Measurements from ENCODE around the gene WDR72.

WDR72 gene

GRCh38 chr15:53477981-53478766 lies 281.3 kb downstream of the WDR72 start:
- no peak for DNase-seq (ENCODE audit: low read depth in 1 of 2, low spot score in 1 of 2)
- no peak for TF ChIP-seq JUND (IDR thresholded peaks at IDR 0.05; ENCODE audit: low read depth)
- in situ Hi-C loops (cut with HindIII; ENCODE audit: low pct_unique_long_range_greater_than_20kb, low sequenced_read_pairs): no loop called here

GRCh38 chr15:53473886-53474285 lies 285.6 kb downstream of the WDR72 start:
- no peak for DNase-seq (ENCODE audit: low read depth in 1 of 2, low spot score in 1 of 2)
- in situ Hi-C loops (cut with HindIII; ENCODE audit: low pct_unique_long_range_greater_than_20kb, low sequenced_read_pairs): no loop called here
- no peak for TF ChIP-seq JUND (IDR thresholded peaks at IDR 0.05; ENCODE audit: low read depth)

DNA sequence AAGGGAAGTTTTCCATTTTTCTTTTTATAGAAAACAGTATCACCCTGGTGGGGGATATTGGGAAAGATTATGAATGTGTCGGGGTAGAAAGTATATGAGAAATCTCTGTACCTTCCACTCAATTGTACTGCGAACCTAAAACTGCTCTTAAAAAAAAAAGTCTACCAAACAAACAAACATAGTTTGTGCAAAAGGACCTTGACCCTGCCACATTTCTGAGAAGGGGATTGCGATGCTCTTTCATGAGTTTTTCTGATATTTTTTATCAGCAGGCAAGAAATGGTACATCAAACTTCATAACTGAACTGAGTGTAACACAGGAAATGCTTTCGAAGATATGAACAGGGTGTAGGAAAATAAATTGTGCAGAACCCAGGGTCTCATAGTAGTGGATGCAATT lies 286.0 kb downstream of the WDR72 start:
- no peak for TF ChIP-seq JUND (IDR thresholded peaks at IDR 0.05; ENCODE audit: low read depth)
- DNase-seq (ENCODE audit: low read depth in 1 of 2, low spot score in 1 of 2): no peak
- in situ Hi-C loops (cut with HindIII; ENCODE audit: low pct_unique_long_range_greater_than_20kb, low sequenced_read_pairs): no loop called here

DNA sequence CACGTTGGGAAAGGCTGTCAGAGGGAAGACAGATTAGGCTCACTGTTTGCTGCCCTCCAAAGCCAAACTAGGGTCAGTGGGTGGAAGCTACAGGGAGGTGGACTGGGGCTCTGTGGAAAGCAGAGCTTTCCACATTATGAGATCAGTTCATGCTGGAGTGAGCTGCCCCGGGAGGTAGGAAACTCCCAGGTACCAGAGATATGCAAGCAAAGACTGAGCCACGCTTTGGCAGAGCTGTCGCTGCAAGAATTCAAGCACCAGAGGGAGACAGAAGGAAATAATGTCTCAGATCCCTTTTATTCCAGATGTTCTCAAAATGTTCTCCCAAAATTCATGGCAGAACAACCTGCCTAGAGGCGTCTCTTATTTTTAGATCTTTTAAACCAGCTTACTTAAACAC lies 286.6 kb downstream of the WDR72 start:
- TF ChIP-seq JUND (IDR thresholded peaks at IDR 0.05; ENCODE audit: low read depth): no peak
- in situ Hi-C loops (cut with HindIII; ENCODE audit: low pct_unique_long_range_greater_than_20kb, low sequenced_read_pairs): no loop called here

GRCh38 chr15:53472210-53472609 lies 287.3 kb downstream of the WDR72 start:
- in situ Hi-C loops (cut with HindIII; ENCODE audit: low pct_unique_long_range_greater_than_20kb, low sequenced_read_pairs): no loop called here
- DNase-seq (ENCODE audit: low read depth in 1 of 2, low spot score in 1 of 2): no peak
- TF ChIP-seq JUND (IDR thresholded peaks at IDR 0.05; ENCODE audit: low read depth): no peak

More for the DNA sequence above, 286.6 kb downstream of the WDR72 start:
- DNase-seq (ENCODE audit: low read depth in 1 of 2, low spot score in 1 of 2): no peak

- in situ Hi-C loops (cut with HindIII; ENCODE audit: low pct_unique_long_range_greater_than_20kb, low sequenced_read_pairs): no loop called here
- no peak for DNase-seq (ENCODE audit: low read depth in 1 of 2, low spot score in 1 of 2)
- no peak for TF ChIP-seq JUND (IDR thresholded peaks at IDR 0.05; ENCODE audit: low read depth)
Measured at GRCh38 chr15:53470743-53471142, 288.7 kb downstream of the WDR72 start.

GRCh38 chr15:53469422-53469821 lies 290.0 kb downstream of the WDR72 start:
- in situ Hi-C loops (cut with HindIII; ENCODE audit: low pct_unique_long_range_greater_than_20kb, low sequenced_read_pairs): no loop called here
- no peak for DNase-seq (ENCODE audit: low read depth in 1 of 2, low spot score in 1 of 2)
- TF ChIP-seq JUND (IDR thresholded peaks at IDR 0.05; ENCODE audit: low read depth): no peak
